HG02678 (cell line): ENCODE data around the gene ZSWIM7.

Source experiments
- ATAC-seq: cut with Tn5 transposase; IDR thresholded peaks from one replicate; pipeline ENCODE4 v1.9.1; 2021; ENCODE audit warnings: mild to moderate bottlenecking, moderate library complexity; ENCODE audit not compliant: unreplicated experiment

Gene ZSWIM7

DNA sequence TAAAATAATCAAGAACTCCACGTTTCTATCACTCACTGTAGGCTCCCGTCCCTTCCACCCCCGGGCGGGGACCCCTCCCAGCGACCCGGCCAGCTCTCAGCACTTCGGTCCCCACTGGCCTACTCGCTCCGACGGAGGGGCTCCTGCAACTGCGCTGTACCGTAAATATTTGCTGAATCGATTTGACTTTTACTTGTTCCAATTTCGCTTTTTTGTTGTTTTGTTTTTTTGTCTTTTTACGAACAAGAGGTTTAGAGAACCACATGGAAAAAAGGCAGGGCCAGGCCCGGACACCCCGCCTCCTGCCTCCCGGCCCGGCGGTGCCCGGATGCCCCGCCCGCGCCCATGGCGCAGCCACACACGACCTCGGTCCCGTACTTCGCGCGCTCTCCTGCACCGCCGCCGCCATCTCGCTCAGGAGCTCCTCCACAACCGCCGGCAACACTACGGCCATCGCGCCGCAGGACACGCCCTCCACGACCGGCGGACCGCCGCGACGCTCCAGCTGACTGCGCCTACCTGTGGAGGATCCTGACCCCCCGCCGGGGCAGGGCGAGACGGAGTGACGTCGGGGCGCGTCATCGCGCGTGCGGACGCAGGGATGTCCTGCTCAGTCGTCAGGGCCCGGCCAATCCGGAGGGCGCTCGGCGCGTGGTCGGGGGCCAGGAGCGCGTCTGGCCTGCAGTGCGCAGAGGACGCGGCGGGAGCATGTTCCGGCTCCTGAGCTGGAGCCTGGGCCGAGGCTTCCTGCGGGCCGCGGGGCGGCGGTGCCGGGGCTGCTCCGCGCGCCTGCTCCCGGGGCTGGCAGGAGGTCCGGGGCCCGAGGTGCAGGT is at the start of gene ZSWIM7, which contains the start of gene TTC19:
TSS of gene ZSWIM7 (minus strand) at position 564 of the 833 bp plus-strand sequence. CDS start at position 454, 110 bp downstream.
TSS of gene TTC19 (plus strand) at position 684 of the 833 bp plus-strand sequence. CDS start at position 709, 25 bp downstream.
- ATAC-seq = peak; percentile 96

DNA sequence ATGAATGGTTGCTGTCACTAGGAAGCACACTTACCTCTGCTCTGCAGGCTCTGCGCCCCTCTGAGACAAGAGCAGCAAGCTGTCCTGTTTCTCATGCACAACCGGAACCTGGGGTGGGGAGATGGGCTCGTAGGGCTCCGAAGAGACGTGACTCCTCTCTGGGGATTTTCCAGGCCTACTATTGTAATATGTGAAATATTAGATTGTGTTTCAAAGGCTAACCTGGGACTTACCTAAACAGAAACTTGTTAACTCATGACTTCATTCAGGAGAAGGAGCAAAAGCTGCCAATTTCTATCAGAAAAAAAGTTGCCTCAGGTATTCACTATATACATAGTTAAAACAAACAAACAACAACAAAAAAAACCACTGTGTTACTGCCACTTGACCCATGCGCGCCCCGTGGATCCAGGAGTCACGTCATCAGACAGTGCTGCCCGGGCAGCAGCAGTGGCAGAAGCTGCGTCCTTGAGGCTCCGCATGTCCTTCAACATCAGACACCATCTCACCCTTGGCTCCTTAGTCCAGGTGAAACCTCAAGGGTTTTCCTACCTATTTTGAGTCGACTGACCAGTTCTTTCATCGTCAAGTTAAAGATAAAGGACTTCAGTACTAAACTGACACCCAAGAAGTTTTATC is 49.4 kb upstream of the ZSWIM7 start:
- no peak for ATAC-seq

GRCh38 chr17:16046966-16047365 is 47.5 kb upstream of the ZSWIM7 start:
- ATAC-seq = no peak

- no peak for ATAC-seq
These were observed 45.0 kb upstream of the ZSWIM7 start for GRCh38 chr17:16044487-16044886.

GRCh38 chr17:16040710-16041251 is 41.3 kb upstream of the ZSWIM7 start:
- no peak for ATAC-seq

DNA sequence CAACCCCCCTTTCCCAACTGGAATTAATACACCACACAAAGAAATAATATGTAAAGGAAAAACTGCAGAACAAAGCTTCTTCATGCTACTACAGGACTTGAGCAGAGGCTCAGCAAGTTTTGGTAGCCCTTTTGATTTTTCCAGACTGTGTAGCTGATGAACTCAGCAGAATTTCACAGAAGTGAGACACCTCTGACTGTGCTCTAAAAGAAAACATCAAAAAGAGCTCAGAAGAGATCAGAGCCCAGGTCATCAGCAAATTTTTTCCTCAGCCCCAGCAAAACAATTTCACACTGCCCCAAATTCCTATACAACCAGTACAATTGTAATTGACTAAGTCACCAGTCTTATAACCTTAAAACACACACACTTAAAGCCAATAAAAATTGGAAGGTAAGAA is 38.1 kb upstream of the ZSWIM7 start:
- no peak for ATAC-seq

GRCh38 chr17:16036261-16036660 is 36.8 kb upstream of the ZSWIM7 start:
- no peak for ATAC-seq

DNA sequence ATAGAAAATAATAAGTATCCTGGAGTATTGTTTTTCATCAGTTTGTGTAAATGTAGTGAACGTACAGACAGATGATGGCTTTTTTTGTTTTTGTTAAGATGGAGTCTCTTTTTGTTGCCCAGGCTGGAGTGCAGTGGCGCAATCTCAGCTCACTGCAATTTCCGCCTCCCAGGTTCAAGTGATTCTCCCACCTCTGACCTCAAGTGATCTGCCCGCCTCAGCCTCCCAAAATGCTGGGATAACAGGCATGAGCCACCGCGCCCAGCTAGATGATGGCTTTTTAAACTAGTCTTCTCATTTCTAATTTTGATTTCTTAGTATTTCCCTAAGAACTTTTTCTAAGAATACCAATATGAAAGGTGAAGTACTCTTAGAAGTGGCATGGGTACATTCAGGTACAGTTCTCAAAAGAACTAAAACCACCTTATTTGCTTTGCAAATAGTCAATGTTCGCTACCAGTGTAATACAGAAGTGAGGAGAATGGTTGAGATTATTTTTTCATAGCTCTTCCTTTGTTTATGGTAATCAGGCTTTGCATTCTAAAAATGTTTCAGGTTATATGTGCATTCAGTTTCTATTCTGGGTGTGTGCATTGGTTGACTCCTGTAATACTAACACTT is 34.3 kb upstream of the ZSWIM7 start:
- no peak for ATAC-seq

DNA sequence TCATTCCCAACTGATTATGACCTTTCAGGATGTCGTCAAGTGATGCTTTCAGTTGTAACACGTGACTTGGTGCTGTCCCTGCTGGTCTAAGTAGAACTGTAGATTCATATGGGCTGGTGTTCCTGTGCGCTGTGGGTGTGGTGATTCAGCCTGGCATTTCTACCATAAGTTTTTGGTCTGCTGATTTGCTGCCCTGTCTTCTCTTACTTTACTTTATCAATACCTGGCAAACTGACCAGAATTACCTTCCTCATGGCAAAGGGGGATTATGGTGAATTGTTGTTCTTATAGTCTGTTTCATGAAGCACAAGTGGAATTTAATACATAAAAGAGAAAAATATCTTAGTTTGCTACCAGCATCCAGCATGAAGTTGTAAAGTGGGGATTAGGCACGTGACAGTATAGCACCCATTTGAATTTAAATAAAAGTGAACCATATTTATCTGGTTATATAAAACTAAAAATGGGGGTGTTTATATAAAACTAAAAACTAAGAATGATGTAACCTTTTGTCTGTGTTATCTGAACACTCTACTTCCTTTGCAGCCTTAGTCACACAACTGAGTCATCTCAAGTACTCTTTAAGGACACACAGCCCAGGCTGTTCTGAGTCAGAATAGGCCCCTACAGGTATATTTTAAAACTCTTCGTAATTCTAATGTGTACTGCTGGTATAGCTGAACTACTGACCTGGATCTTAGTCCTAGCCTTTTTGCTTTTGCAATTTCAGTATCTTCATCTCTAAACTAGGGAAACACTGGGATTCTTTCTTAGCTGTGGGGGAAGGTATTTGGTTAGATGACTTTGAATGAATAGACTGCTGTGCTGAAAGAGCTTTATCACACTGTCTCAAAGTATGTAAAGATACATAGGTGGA is 28.4 kb upstream of the ZSWIM7 start:
- ATAC-seq = peak; percentile 69

- ATAC-seq = no peak
These were observed 27.4 kb upstream of the ZSWIM7 start for GRCh38 chr17:16026895-16027294.

DNA sequence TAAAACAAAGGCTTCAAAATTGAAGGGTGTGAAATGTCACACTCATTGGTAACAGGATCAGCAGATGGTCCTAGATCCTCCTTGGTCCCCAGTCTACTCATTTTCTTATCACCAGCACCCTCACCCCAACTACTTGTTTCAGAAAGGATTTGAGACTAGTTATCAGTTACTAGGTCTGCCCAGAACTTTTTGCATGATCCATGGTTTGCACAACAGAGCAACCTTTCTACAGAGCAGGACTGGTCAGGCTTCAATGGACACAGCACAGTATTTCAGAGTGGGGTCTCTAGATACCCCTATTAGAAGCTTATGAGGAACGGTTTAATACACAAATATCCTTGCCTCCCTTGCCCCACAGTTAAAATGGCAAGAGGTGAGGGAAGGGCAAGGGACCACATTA is 25.7 kb upstream of the ZSWIM7 start:
- no peak for ATAC-seq

- no peak for ATAC-seq
These were observed 24.4 kb upstream of the ZSWIM7 start for GRCh38 chr17:16023881-16024280.

GRCh38 chr17:16019347-16019746 is 19.8 kb upstream of the ZSWIM7 start:
- no peak for ATAC-seq

DNA sequence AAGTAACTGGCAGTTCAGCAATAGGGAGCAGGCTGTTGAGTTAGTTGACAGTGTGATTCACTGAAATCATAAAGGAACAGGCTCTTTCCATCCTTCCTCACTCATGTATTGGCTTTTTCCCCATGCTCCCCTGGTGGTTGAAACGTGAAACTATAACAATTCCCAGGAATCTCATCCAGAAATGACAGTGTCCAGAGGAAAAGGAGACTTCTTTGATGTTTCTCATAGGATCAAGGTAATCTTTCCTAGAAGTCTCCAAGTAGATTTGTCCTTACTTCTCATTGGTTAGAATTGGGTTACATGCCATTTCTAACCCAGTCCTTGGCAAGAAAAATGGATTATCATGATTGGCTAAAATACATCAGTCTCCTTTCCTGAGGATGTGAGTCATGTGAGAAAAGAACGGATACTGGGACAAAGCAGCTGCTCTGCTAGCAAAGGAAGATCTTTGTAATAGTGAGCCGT is 14.5 kb upstream of the ZSWIM7 start:
- ATAC-seq = no peak

- no peak for ATAC-seq
These were observed 7.9 kb upstream of the ZSWIM7 start for GRCh38 chr17:16007439-16007838.

- no peak for ATAC-seq
These were observed 6.1 kb upstream of the ZSWIM7 start for GRCh38 chr17:16005636-16006035.

DNA sequence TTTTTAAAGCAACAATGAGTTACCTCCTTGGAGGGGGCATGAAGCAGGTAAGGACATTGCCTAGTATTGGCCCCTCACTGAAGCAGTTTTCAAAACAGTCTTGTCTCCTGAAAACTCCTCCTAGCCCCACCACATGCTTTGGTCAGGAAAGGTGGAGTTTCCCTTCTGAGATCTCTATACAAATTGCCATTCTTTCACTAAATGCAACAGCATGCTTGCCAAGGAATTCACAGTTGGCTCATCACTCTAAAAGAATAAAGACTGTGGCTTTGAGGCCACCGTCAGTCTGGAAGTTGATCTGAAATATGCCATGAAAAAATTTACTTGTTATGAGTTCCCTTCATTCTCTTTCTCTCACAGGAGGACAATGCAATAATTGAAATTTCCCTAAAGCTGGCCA is 4.3 kb upstream of the ZSWIM7 start:
- ATAC-seq = no peak

GRCh38 chr17:16002708-16003260 is 3.3 kb upstream of the ZSWIM7 start:
- ATAC-seq = no peak

- no peak for ATAC-seq
These were observed 1.9 kb upstream of the ZSWIM7 start for GRCh38 chr17:16001226-16001897.
